T-helper 1 cell (primary cell): Measurements from ENCODE around the gene GATA3.

Experiments used
- DNase-seq, 5 donors: peaks; one replicate each; pipeline ENCODE4 v3.0.0-alpha.2; 2012 to 2020

GATA3 gene

DNA sequence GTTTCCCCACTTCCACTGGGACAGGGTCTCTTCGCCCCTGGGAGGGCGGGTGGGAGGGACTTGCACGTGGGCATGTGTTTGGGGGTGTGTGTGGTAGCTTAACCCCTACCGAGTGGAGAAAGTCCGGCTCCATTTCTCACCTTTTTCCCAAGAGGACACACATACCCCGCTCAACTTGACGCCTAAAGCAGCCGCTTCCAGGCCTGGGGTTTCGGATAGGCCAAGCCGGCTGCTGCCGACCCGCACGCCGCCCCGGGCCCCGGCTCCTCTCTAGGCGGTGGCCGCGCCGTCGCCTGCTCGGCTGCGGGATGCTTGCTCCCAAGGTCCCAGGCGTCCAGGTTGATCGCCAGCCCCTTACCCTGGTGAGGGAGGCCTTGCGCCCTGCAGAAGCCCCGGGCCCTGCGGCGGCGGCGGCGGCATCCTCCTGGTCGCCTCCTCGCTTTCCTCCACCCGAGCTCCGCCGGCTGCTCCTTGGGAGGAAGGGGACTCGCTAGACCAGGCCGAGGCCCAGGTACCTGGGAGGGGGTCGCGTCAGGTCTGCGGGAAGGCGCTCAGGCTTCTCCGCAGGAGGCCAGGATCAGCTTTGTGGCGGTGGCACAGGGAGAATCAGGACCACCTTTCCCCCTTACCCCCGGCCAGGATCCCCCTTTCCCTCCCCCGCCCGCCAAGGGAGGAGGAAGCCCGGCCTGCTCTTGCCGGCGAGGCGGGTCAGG is 3.2 kb upstream of the GATA3 start:
- DNase-seq: no peak

DNA sequence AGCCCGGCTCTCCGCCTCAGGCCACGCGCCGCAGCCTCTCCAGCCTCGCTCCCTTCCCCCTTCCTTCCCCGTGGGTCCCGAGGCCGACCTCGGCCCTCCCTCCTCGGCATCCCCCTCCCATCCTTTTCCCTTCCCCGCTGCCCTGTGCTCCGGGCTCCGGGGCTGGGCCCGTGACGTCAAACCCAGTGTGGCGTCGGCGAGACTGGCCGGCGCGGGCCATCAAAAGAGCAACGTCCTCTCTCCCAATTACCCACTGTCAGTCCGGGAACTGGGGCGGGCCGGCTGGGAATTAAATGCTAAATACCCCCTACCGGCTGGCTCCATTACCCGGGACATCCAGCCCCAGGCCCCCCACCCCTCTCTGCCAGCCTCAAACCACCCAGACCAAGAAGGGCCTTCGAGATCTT is 2.6 kb upstream of the GATA3 start:
- DNase-seq: no peak

DNA sequence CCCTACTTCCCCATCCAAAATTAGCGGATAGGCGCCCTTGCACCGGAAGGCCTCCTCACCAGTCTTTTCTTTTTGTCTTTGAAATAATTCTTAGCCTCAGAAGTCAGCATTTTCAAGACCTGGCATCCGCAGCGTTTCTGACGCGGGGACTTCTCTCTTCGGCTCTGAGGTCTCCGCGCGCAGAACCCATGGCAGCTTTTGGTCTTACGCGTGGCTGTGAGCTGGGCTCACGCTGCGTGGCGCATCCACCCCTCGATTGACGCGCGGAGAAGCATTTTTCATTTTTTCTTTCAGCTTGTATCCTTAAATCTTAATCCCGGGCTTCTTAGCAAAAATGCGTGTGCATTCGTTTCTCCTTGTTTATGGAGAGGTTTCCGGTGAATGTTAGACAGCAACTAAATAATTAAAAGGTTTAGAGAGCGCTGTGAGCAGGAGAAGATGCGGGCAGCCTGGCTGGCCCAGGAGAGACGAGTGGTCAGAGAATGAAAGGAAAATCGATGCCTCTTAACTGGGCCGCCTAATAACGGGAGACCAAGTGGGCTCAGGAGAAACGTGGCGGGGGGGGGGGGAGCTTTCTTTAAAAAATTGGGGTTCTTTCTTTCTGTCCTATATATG is 2.0 kb upstream of the GATA3 start:
- DNase-seq: peak in 1 of 5 donors; percentile 50

DNA sequence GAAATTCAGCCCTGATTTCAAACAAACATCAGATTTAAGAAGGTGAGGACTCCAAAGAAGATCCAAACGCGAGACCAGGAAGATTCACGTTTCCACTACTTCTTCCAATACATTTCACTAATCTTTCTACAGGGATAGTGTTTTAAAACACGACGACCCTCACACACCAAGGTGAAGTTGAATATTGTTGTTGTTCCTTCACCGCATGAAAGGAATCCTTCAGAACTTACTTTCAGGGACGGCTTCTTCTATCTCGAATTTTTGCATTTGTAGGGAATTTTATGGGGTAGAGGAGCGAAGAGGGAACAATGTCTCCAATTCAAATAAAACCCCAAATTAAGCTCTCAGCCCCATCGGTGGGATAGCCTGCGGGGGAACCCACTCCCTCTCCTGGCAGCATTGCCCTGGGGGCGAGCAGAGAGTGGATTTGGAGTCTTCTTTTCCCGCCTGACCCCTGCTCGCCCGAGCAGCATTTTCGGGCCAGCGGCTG is 1.5 kb upstream of the GATA3 start:
- no peak for DNase-seq

DNA sequence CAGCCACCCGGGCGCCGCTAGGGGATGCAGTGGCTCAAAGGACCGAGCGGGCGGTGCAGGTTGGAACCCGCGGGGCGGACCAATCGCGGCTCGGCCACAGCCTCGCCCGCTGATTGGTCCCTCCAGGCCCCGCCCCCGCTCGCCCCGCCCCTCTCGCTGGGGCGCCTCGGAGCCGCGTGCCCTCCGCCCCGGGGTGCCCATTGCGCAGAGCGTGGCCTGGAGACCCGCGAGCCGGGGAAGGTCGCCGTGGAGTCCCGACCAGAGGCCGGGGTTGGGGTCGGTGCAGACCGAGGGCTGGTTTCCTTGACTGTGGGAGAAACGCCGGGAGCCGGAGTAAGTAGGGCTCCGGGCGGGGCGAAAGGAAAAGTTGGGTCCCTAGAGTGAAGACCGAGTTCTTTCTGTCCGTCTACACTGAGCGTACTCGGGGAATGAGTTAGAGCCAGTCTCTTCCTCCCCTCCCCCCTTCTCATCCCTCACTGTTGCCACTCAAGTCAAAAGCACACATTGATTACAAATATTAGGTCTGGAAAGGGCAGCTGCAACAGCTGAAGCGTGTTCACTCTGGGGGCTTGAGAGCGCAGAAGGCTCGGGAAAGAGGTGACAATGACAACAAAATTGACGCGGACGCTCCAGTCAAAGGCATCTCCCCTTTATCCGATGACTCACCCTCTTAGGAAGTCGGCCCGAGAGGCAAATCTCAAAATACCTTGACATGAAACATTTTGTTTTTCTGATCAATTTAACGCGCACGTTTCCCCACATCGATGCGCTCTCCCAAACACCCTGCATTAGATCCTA is 843 bp upstream of the GATA3 start:
- peak; percentile 87 to 93 (median 90) for DNase-seq

DNA sequence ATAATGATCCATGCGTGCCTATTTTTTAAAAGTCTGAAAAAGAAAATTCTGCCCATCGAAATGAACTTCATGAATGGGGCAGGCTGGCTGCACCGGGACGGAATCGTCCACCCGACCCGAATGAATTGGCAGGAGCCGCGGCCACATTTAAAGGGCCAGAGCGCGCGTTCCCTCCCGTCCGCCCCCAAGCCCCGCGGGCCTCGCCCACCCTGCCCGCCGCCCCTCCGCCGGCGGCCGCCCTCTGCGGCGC is 319 bp upstream of the GATA3 start:
- no peak for DNase-seq

DNA sequence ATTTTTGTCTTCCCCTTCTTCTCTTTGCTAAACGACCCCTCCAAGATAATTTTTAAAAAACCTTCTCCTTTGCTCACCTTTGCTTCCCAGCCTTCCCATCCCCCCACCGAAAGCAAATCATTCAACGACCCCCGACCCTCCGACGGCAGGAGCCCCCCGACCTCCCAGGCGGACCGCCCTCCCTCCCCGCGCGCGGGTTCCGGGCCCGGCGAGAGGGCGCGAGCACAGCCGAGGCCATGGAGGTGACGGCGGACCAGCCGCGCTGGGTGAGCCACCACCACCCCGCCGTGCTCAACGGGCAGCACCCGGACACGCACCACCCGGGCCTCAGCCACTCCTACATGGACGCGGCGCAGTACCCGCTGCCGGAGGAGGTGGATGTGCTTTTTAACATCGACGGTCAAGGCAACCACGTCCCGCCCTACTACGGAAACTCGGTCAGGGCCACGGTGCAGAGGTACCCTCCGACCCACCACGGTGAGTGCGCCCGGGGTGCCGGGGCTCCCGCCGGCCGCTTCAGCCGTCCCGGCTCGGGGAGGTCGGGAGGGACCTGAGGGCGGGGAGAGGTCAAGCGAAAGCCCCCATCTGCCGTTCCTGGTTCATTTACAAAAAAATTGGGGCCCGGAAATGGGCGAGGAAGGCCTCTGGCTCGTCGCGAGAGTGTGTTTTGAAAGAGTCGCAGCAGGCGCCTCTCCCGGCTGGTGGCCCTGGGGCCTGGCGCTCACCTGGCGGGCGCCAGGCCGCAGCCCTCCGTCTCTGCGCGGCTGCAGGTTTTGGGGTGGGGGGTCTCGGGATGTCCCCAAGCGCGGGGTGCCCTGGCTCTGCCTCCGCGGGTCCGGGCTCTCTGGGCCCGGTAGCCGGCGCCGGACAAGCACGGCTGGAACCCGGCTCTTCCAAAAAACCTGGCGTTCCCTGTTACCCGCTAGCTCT is 1.2 kb downstream of the GATA3 start:
- DNase-seq: peak in 1 of 5 donors; percentile 51

DNA sequence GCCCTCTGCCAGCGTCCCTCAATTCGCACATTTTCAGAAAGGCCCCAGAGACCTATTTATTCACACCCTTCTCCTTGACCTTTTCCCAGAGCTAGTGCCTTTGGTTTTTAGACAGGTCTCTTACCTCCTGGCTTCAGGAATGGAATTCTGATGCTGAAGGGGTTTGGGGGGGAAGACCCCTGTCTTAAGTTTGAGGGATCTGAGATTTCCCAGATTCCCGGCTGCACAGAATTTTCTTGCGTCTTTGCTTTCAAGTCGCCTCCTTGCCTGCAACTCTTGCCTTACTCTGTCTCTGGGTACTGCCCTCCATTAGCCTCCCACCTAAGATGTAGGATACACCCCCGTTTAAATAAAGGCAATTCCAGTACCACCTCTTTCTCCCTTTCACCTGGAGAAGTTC is 1.9 kb downstream of the GATA3 start:
- DNase-seq: no peak

DNA sequence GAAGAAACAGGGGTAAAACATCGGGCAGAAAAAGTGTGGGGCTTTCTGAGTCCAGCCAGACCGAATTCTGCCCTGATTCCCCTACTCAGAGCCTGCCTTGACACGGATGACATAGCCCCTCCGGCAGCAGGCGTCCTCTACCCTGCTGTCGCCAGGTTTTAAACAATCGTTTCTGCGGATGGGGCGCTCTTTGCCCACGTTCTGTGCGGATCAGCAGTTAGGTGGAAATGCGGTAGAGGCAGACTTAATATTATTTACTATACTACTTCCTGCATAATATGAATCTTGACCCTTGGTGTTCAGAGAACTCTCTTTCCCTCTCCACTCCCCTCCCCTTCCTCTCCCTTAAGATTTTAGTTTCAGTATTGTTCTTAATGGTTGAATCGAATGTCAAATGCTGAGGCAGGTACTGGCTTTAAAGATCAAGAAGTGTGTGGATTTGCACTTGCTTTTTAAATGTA is 2.4 kb downstream of the GATA3 start:
- peak in 1 of 5 donors; percentile 86 for DNase-seq

DNA sequence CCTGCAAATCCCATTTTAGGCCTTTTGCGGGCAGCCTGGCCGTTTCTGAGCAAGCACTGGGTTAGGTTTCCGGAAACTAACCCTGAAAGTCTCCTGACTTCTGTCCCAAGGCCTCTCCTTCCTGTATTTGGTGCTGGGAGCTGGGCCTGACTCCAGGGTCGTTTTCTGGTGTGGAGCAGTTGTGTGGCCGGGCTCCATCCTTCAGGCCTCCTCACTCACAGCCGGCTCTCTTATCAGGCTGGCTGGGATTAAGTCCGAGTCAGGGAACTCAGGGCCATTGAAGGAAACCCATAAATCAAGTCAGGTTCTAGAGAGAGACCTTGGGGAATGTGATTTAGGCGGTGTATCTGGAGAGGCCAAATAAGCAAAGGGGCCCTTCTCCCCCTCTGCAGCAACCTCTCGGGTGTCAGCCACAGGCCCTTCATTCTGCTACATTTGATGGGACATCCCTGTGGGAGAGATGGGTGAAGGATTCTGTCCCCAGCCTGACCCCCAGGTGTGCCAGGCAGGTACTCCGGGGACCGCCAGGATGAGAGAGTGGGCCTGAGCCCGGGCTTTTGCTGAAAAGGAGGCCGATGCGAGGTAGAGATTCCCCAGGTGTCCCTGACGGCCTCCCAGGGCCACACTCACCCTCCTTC is 3.3 kb downstream of the GATA3 start:
- DNase-seq: no peak

DNA sequence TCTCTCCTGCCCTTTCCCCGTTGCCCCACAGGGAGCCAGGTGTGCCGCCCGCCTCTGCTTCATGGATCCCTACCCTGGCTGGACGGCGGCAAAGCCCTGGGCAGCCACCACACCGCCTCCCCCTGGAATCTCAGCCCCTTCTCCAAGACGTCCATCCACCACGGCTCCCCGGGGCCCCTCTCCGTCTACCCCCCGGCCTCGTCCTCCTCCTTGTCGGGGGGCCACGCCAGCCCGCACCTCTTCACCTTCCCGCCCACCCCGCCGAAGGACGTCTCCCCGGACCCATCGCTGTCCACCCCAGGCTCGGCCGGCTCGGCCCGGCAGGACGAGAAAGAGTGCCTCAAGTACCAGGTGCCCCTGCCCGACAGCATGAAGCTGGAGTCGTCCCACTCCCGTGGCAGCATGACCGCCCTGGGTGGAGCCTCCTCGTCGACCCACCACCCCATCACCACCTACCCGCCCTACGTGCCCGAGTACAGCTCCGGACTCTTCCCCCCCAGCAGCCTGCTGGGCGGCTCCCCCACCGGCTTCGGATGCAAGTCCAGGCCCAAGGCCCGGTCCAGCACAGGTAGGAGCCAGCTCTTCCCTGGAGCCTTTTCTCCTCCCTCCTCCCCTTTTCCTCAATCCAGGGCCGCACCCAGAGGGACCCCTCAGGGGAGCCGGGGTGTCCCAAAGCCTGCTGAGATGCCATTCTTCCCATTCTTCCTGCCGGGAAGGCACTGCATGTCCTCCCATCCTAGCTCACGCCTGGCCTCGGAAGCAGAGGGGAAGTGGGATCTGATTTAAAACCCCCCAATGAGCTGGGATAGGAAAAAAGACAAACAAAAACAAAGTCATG is 4.0 kb downstream of the GATA3 start:
- DNase-seq: no peak

DNA sequence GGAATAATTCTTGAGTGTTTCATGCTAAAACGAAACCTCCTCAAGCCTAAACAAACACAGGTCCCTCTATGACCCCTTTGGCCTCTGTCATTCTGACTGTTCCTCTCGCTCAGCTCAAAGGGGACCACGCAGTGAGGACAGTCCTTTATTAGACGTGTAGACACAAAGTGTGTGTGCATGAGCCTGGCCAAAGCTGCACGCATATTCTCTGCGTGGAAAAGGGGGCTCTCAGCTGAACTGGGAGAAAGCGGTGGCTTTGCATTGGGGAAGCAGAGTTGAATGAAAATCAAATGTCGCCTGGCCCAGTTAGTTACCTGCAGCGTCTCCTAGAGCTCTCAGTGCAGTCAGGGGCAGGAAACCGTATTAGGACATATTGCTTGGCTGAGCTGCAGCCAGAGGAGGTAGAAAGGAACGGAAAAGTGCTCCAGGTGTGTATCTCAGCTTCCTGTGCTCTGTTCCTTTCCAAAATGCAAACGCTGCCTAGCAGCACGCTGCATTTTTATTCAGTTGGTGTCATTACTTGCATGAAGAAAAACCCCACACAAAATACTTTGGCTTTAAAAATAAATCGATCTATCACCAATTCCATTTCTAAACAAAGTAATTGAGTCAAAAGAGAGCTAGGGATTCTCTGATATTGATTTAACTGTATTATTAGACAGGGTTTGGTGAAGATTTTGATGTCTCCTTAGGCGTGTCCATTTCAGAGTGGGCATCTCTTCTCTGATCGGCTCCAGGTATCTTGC is 4.9 kb downstream of the GATA3 start:
- no peak for DNase-seq

DNA sequence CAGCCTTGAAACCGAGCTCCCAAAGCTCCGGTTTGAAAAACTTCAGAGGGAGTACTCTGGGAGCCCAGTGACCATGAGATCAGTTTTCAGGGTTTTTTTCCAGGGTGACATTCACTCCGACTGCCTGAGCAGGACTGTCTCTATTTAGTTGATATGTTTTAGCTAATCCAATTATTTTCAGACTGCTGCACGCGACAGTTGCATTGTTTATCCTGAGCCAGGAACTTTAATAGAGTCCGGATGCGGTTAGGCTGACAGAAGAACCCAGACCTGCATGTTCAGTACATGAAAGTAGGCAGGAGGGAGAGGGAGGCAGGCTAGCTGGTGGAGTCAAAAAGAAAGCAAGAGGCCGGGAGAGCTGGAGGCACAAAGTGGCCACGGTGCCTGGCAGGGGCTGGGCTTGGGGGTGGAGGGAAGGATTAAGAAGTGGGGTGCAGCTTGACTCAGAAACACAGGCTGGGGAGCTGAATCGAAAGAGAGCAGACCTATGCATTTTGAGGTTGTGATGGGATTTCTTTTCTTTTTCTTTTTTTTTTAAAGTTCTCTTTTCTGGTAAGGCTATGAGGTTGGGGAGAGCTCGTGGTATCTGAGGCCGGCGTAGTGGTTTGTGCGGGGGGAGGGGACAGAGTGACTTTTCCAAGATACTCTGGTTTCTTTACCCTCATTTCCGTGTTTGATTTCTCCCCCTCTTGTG is 5.7 kb downstream of the GATA3 start:
- peak in 3 of 5 donors; percentile 44 to 91 (median 53) for DNase-seq

DNA sequence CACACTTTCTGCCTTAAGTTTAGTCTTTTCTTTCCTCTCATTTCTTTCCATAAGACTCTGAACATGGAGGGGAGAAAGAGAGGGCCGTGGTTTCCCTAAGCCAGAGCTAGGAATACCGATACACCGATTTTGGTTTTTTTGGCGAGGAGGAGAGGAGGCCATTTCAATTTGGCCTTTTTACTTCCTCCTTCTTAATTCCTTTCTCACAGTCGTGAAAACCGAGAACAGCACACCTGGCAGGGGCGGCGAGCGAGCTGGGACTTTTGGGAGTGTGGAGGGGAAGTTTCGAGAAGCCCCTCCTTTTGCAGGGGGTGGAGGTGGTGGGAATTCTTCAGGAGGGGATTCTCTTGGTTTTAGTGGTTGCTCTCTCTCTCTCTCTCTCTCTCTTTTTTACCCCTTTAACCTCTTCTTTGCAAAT is 6.2 kb downstream of the GATA3 start:
- DNase-seq: no peak

DNA sequence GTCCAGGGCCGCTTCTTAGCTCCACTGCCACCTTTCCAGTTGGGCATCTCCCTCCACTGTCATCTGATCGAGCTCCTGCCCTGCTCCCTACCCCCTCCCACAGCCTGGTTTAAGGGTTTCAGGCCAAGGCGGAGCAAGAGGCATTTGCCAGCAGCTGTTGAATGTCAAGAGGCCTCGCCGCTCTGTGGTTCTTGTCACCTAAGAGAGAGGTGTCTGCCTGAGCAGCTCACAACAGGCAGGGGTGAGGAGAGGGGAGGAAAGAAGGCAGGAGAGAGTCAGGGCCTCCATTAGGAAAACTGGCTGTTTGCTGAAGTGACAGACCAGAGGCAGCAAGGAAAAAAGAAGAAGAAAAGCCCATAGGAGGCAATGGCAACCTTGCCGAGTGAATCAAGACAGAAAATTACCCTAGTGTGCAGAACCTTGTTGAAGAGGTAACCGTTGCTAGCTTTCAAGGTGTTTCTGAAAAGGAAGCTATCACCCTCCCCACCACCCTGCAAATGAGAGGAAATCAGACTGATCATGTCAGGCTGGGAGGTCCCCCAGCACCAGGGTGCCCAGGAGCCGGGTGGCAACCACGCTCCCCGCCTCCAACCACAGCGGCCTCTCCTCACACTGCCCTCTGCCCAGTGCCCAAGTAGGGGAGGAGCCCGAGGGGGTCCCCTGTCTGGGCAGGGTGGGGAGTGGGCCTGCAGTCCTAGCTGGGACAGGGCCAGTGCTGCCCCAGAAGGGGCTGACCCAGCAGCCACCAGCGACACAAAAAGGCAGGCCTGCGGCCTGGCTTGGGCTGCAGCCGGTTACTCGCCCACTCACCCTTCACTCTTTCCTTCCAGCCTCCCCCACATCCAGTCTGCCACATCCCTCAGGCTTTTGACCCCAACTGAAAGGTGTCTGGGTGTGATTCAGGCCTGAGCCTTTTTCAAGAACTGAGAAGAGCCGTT is 7.1 kb downstream of the GATA3 start:
- DNase-seq: peak in 1 of 5 donors; percentile 65

DNA sequence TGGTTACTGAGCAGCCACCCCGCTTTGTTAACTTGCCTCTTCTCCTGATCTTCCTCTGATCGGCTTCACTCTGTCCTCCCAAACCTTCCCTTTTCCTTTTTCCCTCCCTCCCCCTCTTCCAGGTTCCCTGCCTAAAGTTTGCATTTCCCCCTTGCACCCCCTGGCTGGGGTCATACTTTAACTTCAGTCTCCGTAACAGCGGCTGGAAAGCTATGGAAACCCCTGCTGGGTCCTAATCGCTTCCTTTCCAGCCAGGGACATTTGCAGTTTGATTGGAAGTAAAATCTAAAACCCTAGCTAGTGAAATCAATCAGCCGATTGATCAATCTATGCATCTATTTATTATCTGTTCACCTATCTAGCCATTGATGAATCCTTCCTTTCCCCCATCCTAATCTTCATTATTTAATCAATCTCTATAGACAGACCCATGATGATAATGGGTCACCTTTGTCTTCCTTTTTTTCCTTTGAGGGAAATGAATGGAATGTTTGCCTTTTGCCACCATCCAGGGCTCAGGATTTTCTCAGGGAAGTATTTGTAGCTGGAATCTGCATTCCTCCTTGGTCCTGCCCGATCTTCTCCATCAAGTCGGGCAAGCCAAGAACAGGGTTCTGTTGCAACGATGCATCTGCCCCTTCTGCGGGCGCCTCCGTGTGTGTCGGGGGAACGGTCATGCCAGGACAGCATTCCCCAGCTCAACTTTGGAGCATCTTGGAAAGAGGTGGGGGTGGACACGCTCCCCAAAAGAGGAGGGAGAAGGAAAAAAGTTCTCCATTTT is 8.8 kb downstream of the GATA3 start:
- no peak for DNase-seq

DNA sequence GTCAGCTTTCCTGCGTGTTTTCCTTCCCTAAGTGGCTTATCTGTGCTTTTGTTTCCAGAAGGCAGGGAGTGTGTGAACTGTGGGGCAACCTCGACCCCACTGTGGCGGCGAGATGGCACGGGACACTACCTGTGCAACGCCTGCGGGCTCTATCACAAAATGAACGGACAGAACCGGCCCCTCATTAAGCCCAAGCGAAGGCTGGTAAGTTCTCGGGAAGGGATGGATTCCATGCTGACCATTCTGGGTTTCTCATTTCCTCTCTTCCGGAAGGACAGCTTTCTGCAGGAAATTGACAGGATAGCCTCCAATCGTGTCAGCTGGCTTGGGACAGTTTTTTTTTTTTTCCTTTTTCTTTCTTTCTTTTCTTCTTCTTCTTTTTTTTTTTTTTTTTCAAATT is 9.4 kb downstream of the GATA3 start:
- no peak for DNase-seq

DNA sequence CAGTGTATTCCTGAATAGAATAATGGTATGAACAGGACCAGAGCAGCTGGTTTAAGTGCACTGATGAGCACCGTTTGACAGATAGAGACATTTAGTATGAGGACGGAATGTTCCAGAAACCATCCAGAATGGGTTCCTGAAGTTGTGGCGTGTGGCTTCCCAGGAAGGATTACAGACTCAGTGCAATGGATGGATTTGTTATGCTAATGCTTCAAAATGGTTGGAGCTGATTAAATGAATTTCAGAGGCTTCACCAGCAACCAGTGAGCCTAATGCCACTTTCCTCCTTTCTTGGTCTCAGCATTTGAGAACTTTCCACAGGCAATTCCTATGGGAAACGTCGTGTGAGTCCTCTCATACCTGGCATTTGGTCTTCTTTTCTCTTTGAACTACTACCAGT is 9.9 kb downstream of the GATA3 start:
- DNase-seq: no peak
